ENCODE data around the gene ANTXR2. TPM values are rescaled to one million over a fixed set of nuclear protein-coding genes. Genes with fewer than 3 reads are reported as not detected.
"Not testable (repeated sequence)": the region's sequence is repeated elsewhere in the genome, so short reads cannot be mapped to it uniquely, and the experiment has no call there.

Gene ANTXR2
- total and polyA plus RNA-seq, 7 donors, result 3.3 to 21.9 (median 10.3) TPM

DNA sequence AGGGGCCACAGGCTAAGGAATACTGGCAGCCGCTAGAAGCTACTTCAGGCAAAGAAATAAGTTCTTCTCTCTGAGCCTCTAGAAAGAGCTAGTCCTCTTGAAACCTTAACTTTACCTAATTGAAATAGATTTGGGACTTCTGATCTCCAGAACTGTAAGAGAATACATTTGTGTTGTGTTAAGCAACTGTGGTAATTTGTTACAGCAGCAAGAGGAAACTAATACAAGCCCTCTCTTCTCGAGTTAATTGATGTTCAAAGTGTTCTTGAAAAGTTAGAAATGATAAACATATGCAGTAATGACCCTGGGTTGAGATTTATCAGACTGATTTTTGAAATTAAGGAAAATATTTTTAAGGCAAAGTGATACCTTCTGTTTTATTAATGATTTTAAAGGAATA, 172.8 kb downstream of the ANTXR2 start:
- Histone ChIP-seq H3K4me3 (no peak overlapping the region), H3K27ac (no peak overlapping the region), H3K36me3 (ENCODE audit: insufficient read depth in 1 of 2, low read depth in 1 of 2) (no peaks in the 10 kb centered on the region), H3K4me1 (no peaks in the 10 kb centered on the region), H3K27me3 (ENCODE audit: insufficient read depth in 3 of 3, low read length in 2 of 3) (no peaks in the 10 kb centered on the region), H3K9me3 (no peaks in the 10 kb centered on the region)
- DNase-seq (no peak), ATAC-seq (no peak)
- intact Hi-C loops (cut with DNase I), result no loop called here
- WGBS, 3 donors, result 41 to 93% (median 87%) methylated on average over 2 of the region's 2 CpGs
- TF ChIP-seq, protein P1, sequence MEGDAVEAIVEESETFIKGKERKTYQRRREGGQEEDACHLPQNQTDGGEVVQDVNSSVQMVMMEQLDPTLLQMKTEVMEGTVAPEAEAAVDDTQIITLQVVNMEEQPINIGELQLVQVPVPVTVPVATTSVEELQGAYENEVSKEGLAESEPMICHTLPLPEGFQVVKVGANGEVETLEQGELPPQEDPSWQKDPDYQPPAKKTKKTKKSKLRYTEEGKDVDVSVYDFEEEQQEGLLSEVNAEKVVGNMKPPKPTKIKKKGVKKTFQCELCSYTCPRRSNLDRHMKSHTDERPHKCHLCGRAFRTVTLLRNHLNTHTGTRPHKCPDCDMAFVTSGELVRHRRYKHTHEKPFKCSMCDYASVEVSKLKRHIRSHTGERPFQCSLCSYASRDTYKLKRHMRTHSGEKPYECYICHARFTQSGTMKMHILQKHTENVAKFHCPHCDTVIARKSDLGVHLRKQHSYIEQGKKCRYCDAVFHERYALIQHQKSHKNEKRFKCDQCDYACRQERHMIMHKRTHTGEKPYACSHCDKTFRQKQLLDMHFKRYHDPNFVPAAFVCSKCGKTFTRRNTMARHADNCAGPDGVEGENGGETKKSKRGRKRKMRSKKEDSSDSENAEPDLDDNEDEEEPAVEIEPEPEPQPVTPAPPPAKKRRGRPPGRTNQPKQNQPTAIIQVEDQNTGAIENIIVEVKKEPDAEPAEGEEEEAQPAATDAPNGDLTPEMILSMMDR (IDR thresholded peaks at IDR 0.05), result no peak

DNA sequence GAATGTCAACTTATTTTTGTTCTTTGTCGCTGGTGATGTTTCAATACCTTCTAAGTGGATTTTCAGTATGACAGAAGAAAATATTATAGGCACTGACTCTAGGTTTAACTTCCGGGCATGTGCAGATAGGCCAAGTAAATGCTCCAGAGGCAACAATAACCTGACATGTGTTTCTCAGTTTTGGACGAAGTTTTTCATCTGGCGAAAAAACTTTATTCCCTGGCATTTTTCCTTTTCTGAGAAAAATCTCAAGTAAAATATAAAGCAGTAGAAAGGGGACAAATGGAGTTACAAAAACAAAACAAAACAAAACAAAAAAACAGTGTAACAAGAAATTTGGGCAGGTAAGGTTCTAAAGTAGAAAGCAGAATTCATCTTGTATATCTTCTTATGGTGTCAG, 173.5 kb downstream of the ANTXR2 start:
- ATAC-seq (no peak), DNase-seq (no peak)
- TF ChIP-seq, protein P1 (IDR thresholded peaks at IDR 0.05), result no peak
- Histone ChIP-seq H3K9me3 (no peaks in the 10 kb centered on the region), H3K27me3 (ENCODE audit: insufficient read depth in 3 of 3, low read length in 2 of 3) (no peaks in the 10 kb centered on the region), H3K4me3 (no peak overlapping the region), H3K27ac (no peak overlapping the region), H3K36me3 (ENCODE audit: insufficient read depth in 1 of 2, low read depth in 1 of 2) (no peaks in the 10 kb centered on the region), H3K4me1 (no peaks in the 10 kb centered on the region)
- intact Hi-C loops (cut with DNase I), result no loop called here
- 59 to 79% (median 68%) methylated on average over 4 of the region's 4 CpGs for WGBS, 3 donors

DNA sequence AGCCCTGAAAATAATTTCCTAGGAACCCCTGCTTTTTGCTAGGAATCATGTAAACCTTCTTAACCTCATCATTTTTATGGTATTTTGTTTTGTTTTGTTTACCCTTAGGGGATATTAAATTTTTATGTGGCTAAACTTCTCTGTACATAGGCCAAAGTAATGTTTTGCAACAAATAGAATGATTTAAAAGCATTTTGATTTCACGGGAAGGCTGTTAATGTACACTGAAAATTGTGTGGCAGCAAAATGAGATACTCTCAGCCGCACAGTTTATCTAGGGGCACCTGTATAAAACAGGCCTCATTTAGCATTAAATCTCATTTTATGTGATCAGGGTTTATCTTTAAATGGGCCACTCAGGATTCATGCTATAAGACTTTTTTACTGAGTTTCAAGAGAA, 175.0 kb downstream of the ANTXR2 start:
- Histone ChIP-seq H3K27ac (no peak overlapping the region), H3K9me3 (no peaks in the 10 kb centered on the region), H3K36me3 (ENCODE audit: insufficient read depth in 1 of 2, low read depth in 1 of 2) (no peaks in the 10 kb centered on the region), H3K4me3 (no peak overlapping the region), H3K4me1 (no peaks in the 10 kb centered on the region), H3K27me3 (ENCODE audit: insufficient read depth in 3 of 3, low read length in 2 of 3) (no peaks in the 10 kb centered on the region)
- intact Hi-C loops (cut with DNase I), result no loop called here
- TF ChIP-seq, protein P1 (IDR thresholded peaks at IDR 0.05), result no peak
- WGBS, 3 donors, result 75 to 82% (median 81%) methylated on average over 2 of the region's 2 CpGs
- DNase-seq (no peak), ATAC-seq (no peak)

DNA sequence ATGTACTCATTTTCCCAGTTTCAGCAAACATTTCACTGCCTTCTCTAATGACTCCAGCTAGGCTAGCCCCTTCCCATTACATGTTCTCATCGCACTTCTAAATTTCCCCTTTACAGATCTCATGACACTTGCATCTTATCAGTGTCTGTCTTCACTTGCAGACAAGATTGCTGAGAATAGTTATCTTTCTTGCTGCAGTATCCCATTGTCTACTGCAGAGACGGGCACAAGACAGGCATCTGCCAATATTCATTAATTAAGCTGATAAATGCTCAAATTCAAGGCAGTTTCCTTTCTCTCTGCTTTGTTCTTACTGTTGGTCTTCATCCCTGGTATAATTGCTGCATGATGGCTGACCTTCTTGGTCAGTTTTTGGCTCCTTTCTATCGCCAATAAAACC, 175.9 kb downstream of the ANTXR2 start:
- Histone ChIP-seq H3K36me3 (ENCODE audit: insufficient read depth in 1 of 2, low read depth in 1 of 2) (no peaks in the 10 kb centered on the region), H3K27me3 (ENCODE audit: insufficient read depth in 3 of 3, low read length in 2 of 3) (no peaks in the 10 kb centered on the region), H3K27ac (no peak overlapping the region), H3K9me3 (no peaks in the 10 kb centered on the region), H3K4me3 (no peak overlapping the region), H3K4me1 (no peaks in the 10 kb centered on the region)
- intact Hi-C loops (cut with DNase I), result no loop called here
- WGBS, 3 donors, result 62 to 77% (median 67%) methylated on average over 3 of the region's 3 CpGs
- TF ChIP-seq, protein P1 (IDR thresholded peaks at IDR 0.05), result no peak
- DNase-seq, result no peak
- no peak for ATAC-seq

DNA sequence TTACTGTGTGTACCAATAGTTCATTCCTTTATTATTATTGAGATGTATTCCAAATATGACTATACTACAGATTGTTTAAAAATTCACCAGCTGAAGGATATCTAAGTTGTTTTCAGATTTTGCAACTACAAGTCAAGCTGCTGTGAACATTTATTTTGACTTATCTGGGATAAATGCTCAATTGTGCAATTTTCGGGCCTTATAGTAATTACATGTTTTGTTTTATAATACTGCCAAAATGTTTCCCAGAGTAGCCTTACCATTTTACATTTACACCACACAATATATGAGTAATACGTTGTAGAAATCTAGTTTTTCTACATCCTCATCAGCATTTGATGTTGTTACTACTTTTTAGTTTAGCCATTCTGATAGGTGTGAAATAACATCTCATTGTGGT, 179.6 kb downstream of the ANTXR2 start:
- WGBS, 3 donors, result 73 to 82% (median 80%) methylated on average over 2 of the region's 2 CpGs
- Histone ChIP-seq H3K27me3 (ENCODE audit: insufficient read depth in 3 of 3, low read length in 2 of 3) (no peaks in the 10 kb centered on the region), H3K9me3 (no peaks in the 10 kb centered on the region), H3K4me3 (no peak overlapping the region), H3K36me3 (ENCODE audit: insufficient read depth in 1 of 2, low read depth in 1 of 2) (no peaks in the 10 kb centered on the region), H3K27ac (no peak overlapping the region), H3K4me1 (no peaks in the 10 kb centered on the region)
- TF ChIP-seq, protein P1 (IDR thresholded peaks at IDR 0.05), result no peak
- intact Hi-C loops (cut with DNase I), result no loop called here
- no peak for DNase-seq
- ATAC-seq, result no peak

DNA sequence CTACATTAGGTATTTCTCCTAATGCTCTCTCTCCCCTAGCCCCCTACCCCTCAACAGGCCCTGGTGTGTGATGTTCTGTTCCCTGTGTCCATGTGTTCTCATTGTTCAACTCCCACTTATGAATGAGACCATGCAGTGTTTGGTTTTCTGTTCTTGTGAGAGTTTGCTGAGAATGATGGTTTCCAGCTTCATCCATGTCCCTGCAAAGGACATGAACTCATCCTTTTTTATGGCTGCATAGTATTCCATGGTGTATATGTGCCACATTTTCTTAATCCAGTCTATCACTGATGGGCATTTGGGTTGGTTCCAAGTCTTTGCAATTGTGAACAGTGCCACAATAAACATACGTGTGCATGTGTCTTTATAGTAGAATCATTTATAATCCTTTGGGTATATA, 184.0 kb downstream of the ANTXR2 start:
- H3K4me3 ChIP-seq; H3K36me3 ChIP-seq (ENCODE audit: insufficient read depth in 1 of 2, low read depth in 1 of 2); H3K27ac ChIP-seq; H3K9me3 ChIP-seq; H3K4me1 ChIP-seq; DNase-seq; ATAC-seq; intact Hi-C loops (cut with DNase I); H3K27me3 ChIP-seq (ENCODE audit: insufficient read depth in 3 of 3, low read length in 2 of 3): not testable (repeated sequence)
- 94 to 100% (median 95%) methylated on average over 1 of the region's 1 CpG for WGBS, 3 donors
